ENCODE measurements around the gene PRIM2. TPM values are rescaled to one million over a fixed set of nuclear protein-coding genes. Genes with fewer than 3 reads are reported as not detected.
"Not testable (repeated sequence)": the region's sequence is repeated elsewhere in the genome, so short reads cannot be mapped to it uniquely, and the experiment has no call there.

PRIM2 gene
- total RNA-seq, 1 experiment from 2014 or later, result 44.0 TPM

GRCh38 chr6:57577023-57577422, 259.6 kb downstream of the PRIM2 start:
- H3K4me2 ChIP-seq (ENCODE audit: low read length); intact Hi-C loops (cut with micrococcal nuclease); H3K4me3 ChIP-seq (replicated peaks in 1 of 2; ENCODE audit: low read depth in 1 of 2, low read length in 2 of 2); H3K36me3 ChIP-seq (ENCODE audit: control insufficient read depth in 1 of 2, insufficient read depth in 2 of 2, low read length in 2 of 2); H2AFZ ChIP-seq (ENCODE audit: low read depth, low read length, poor library complexity, severe bottlenecking); RAD21 ChIA-PET (ENCODE audit: low non-redundant PET in 1 of 2, low total read pairs in 2 of 2, uncharacterized antibody in 2 of 2, unreplicated experiment in 2 of 2); ATAC-seq; DNase-seq (ENCODE audit: low read depth, low spot score); H4K20me1 ChIP-seq (ENCODE audit: insufficient read depth); H3K9me2 ChIP-seq (ENCODE audit: insufficient read depth); H3K27me3 ChIP-seq (ENCODE audit: insufficient read depth, low read length); H3K4me1 ChIP-seq (ENCODE audit: control insufficient read depth in 1 of 2, insufficient read depth in 2 of 2, low read length in 2 of 2); H3K79me2 ChIP-seq (ENCODE audit: insufficient read depth, low read length); H3K27ac ChIP-seq (ENCODE audit: low read depth, low read length); H3K9ac ChIP-seq (ENCODE audit: low read length); CTCF ChIA-PET; H3K9me3 ChIP-seq (ENCODE audit: control insufficient read depth in 1 of 2, insufficient read depth in 1 of 2, low read depth in 1 of 2, low read length in 2 of 2); POLR2A ChIA-PET; BruUV-seq (replicated peaks): not testable (repeated sequence)

- intact Hi-C loops (cut with micrococcal nuclease); POLR2A ChIA-PET; BruUV-seq (replicated peaks); H3K4me1 ChIP-seq (ENCODE audit: control insufficient read depth in 1 of 2, insufficient read depth in 2 of 2, low read length in 2 of 2); DNase-seq (ENCODE audit: low read depth, low spot score); H2AFZ ChIP-seq (ENCODE audit: low read depth, low read length, poor library complexity, severe bottlenecking); H3K27ac ChIP-seq (ENCODE audit: low read depth, low read length); H3K27me3 ChIP-seq (ENCODE audit: insufficient read depth, low read length); RAD21 ChIA-PET (ENCODE audit: low non-redundant PET in 1 of 2, low total read pairs in 2 of 2, uncharacterized antibody in 2 of 2, unreplicated experiment in 2 of 2); H3K4me3 ChIP-seq (replicated peaks in 1 of 2; ENCODE audit: low read depth in 1 of 2, low read length in 2 of 2); CTCF ChIA-PET; H3K79me2 ChIP-seq (ENCODE audit: insufficient read depth, low read length); ATAC-seq; H3K9ac ChIP-seq (ENCODE audit: low read length); H3K36me3 ChIP-seq (ENCODE audit: control insufficient read depth in 1 of 2, insufficient read depth in 2 of 2, low read length in 2 of 2); H3K9me2 ChIP-seq (ENCODE audit: insufficient read depth); H3K4me2 ChIP-seq (ENCODE audit: low read length); H3K9me3 ChIP-seq (ENCODE audit: control insufficient read depth in 1 of 2, insufficient read depth in 1 of 2, low read depth in 1 of 2, low read length in 2 of 2); H4K20me1 ChIP-seq (ENCODE audit: insufficient read depth): not testable (repeated sequence)
- TF ChIP-seq CTCF (IDR thresholded peaks at IDR 0.05 in 2 of 3, conservative IDR thresholded peaks at IDR 0.05 in 1 of 3; ENCODE audit: borderline replicate concordance in 1 of 3, insufficient read depth in 1 of 3, low read depth in 2 of 3, low read length in 2 of 3) (peak in 1 of 3 experiments; percentile 28; a peak in 1 of 6 replicates), RAD21 (IDR thresholded peaks at IDR 0.05; ENCODE audit: low read depth) (0 out of 2 replicates have a peak, but pooled peaks have one; percentile 14)
Observed at GRCh38 chr6:57579489-57579888, 262.1 kb downstream of the PRIM2 start.

GRCh38 chr6:57581586-57581985, 264.2 kb downstream of the PRIM2 start:
- DNase-seq (ENCODE audit: low read depth, low spot score); H3K79me2 ChIP-seq (ENCODE audit: insufficient read depth, low read length); POLR2A ChIA-PET; BruUV-seq (replicated peaks); H3K9me2 ChIP-seq (ENCODE audit: insufficient read depth); intact Hi-C loops (cut with micrococcal nuclease); H3K27ac ChIP-seq (ENCODE audit: low read depth, low read length); H2AFZ ChIP-seq (ENCODE audit: low read depth, low read length, poor library complexity, severe bottlenecking); ATAC-seq; H3K4me1 ChIP-seq (ENCODE audit: control insufficient read depth in 1 of 2, insufficient read depth in 2 of 2, low read length in 2 of 2); H3K4me2 ChIP-seq (ENCODE audit: low read length); RAD21 ChIA-PET (ENCODE audit: low non-redundant PET in 1 of 2, low total read pairs in 2 of 2, uncharacterized antibody in 2 of 2, unreplicated experiment in 2 of 2); H3K36me3 ChIP-seq (ENCODE audit: control insufficient read depth in 1 of 2, insufficient read depth in 2 of 2, low read length in 2 of 2); H3K4me3 ChIP-seq (replicated peaks in 1 of 2; ENCODE audit: low read depth in 1 of 2, low read length in 2 of 2); H4K20me1 ChIP-seq (ENCODE audit: insufficient read depth); H3K9me3 ChIP-seq (ENCODE audit: control insufficient read depth in 1 of 2, insufficient read depth in 1 of 2, low read depth in 1 of 2, low read length in 2 of 2); H3K9ac ChIP-seq (ENCODE audit: low read length); H3K27me3 ChIP-seq (ENCODE audit: insufficient read depth, low read length); CTCF ChIA-PET: not testable (repeated sequence)

GRCh38 chr6:57601105-57601504, 283.7 kb downstream of the PRIM2 start:
- CTCF ChIA-PET; H2AFZ ChIP-seq (ENCODE audit: low read depth, low read length, poor library complexity, severe bottlenecking); H3K4me3 ChIP-seq (replicated peaks in 1 of 2; ENCODE audit: low read depth in 1 of 2, low read length in 2 of 2); BruUV-seq (replicated peaks); H3K4me2 ChIP-seq (ENCODE audit: low read length); H3K9me2 ChIP-seq (ENCODE audit: insufficient read depth); H3K79me2 ChIP-seq (ENCODE audit: insufficient read depth, low read length); H3K36me3 ChIP-seq (ENCODE audit: control insufficient read depth in 1 of 2, insufficient read depth in 2 of 2, low read length in 2 of 2); H3K4me1 ChIP-seq (ENCODE audit: control insufficient read depth in 1 of 2, insufficient read depth in 2 of 2, low read length in 2 of 2); intact Hi-C loops (cut with micrococcal nuclease); H3K9me3 ChIP-seq (ENCODE audit: control insufficient read depth in 1 of 2, insufficient read depth in 1 of 2, low read depth in 1 of 2, low read length in 2 of 2); RAD21 ChIA-PET (ENCODE audit: low non-redundant PET in 1 of 2, low total read pairs in 2 of 2, uncharacterized antibody in 2 of 2, unreplicated experiment in 2 of 2); H3K27me3 ChIP-seq (ENCODE audit: insufficient read depth, low read length); H4K20me1 ChIP-seq (ENCODE audit: insufficient read depth); ATAC-seq; POLR2A ChIA-PET; H3K27ac ChIP-seq (ENCODE audit: low read depth, low read length); DNase-seq (ENCODE audit: low read depth, low spot score); H3K9ac ChIP-seq (ENCODE audit: low read length): not testable (repeated sequence)

Data from HCT116 (cell line).